ENCODE results near the gene PDE6G. TPM values are rescaled to one million over a fixed set of nuclear protein-coding genes. Genes with fewer than 3 reads are reported as not detected.

PDE6G gene
- polyA plus RNA-seq, 1 donor, result 11.0 TPM

- no peak for DNase-seq
Measured at GRCh38 chr17:81664051-81664470, 7.7 kb upstream of the PDE6G start.

GRCh38 chr17:81662002-81662401 is 5.7 kb upstream of the PDE6G start:
- DNase-seq, result no peak

- no peak for DNase-seq
Measured at GRCh38 chr17:81660441-81660840, 4.1 kb upstream of the PDE6G start.

GRCh38 chr17:81659038-81659437 is 2.7 kb upstream of the PDE6G start:
- DNase-seq, result no peak

- no peak for DNase-seq
Measured at GRCh38 chr17:81656835-81657234, 493 bp upstream of the PDE6G start.

- no peak for DNase-seq
Measured at GRCh38 chr17:81655378-81656117, 794 bp downstream of the PDE6G start.

- DNase-seq, result peak; percentile 54
Measured at GRCh38 chr17:81652906-81653771, 3.2 kb downstream of the PDE6G start.

GRCh38 chr17:81651692-81652091 is 4.7 kb downstream of the PDE6G start:
- no peak for DNase-seq

- no peak for DNase-seq
Measured at GRCh38 chr17:81650951-81651350, 5.4 kb downstream of the PDE6G start.

- DNase-seq, result no peak
Measured at GRCh38 chr17:81648707-81649085, 7.6 kb downstream of the PDE6G start.

GRCh38 chr17:81648013-81648706 is 8.2 kb downstream of the PDE6G start:
- DNase-seq, result no peak

GRCh38 chr17:81647640-81648012 is 8.7 kb downstream of the PDE6G start:
- DNase-seq, result no peak

GRCh38 chr17:81646869-81647600 is 9.3 kb downstream of the PDE6G start:
- no peak for DNase-seq

- no peak for DNase-seq
Measured at GRCh38 chr17:81644976-81645952, 11.1 kb downstream of the PDE6G start.

- DNase-seq, result no peak
Measured at GRCh38 chr17:81644496-81644895, 11.8 kb downstream of the PDE6G start.

- no peak for DNase-seq
Measured at GRCh38 chr17:81641825-81642489, 14.4 kb downstream of the PDE6G start.

- no peak for DNase-seq
Measured at GRCh38 chr17:81640011-81640410, 16.3 kb downstream of the PDE6G start.

- no peak for DNase-seq
Measured at GRCh38 chr17:81638683-81639082, 17.7 kb downstream of the PDE6G start.

GRCh38 chr17:81636505-81637288 is 19.6 kb downstream of the PDE6G start, which contains the start of the genes NPLOC4 and TSPAN10:
Gene NPLOC4 (minus strand): TSS chr17:81637112. CDS start chr17:81636930, 182 bp downstream.
Gene TSPAN10 (plus strand): TSS chr17:81637196. CDS start chr17:81642413, 5,217 bp downstream.
- DNase-seq, result peak; percentile 86
